Measurements from ENCODE around the gene MXD4.

MXD4 gene

GRCh38 chr4:2272828-2273120, 10.9 kb upstream of the MXD4 start:
- H3K27ac ChIP-seq = no peak overlapping the region
- TF ChIP-seq ZFX (IDR thresholded peaks at IDR 0.05) (no peak), CTCF (conservative IDR thresholded peaks at IDR 0.05) (no peak)

GRCh38 chr4:2272026-2272827, 10.3 kb upstream of the MXD4 start:
- H3K27ac ChIP-seq = no peak overlapping the region
- TF ChIP-seq CTCF (conservative IDR thresholded peaks at IDR 0.05) (no peak), ZFX (IDR thresholded peaks at IDR 0.05) (no peak)

DNA sequence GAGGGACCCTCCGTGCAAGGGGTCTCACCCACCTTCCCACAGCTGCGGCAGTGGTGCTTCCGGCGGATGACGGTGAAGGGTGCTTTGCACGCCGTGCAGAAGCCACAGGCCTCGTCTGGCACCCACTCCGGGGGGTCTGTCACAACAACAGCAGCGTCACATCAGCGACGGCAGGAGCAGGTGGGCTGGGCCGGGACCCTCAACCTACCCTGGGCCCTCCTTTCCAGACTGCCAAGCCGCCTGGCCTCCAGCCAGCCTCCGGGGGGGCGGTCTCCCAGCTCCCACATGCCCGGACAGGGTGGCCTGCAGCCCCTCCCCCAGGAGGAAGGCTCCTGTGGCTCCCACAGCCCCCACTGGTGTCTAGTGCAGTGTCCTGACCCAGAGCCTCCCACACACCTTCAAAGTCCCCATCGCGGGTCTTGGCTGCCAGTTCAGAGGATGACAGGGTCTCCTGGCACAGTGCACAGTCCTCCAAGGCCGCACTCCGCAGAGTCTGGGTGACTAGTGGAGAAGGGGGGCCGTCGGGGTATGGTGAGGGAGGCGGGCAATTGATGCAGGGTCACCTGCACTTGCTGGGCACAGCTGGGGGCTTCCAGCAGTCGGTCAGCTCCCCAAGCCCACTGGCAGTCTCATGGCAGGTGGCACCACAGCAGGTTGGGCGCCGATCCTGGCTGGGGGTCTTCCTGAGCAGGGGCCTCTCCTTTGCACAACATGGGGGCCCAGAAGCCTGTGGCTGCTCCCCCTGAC, 9.5 kb upstream of the MXD4 start:
- H3K27ac ChIP-seq = no peak overlapping the region
- TF ChIP-seq ZFX (IDR thresholded peaks at IDR 0.05) (no peak), CTCF (conservative IDR thresholded peaks at IDR 0.05) (no peak)

- TF ChIP-seq CTCF (conservative IDR thresholded peaks at IDR 0.05) (no peak), ZFX (IDR thresholded peaks at IDR 0.05) (no peak)
- H3K27ac ChIP-seq = no peak overlapping the region
Measured at GRCh38 chr4:2270341-2271165, 8.6 kb upstream of the MXD4 start.

GRCh38 chr4:2269618-2270163, 7.8 kb upstream of the MXD4 start:
- no peak for TF ChIP-seq ZFX (IDR thresholded peaks at IDR 0.05)
- no peak for TF ChIP-seq CTCF (conservative IDR thresholded peaks at IDR 0.05)
- no peak overlapping the region for H3K27ac ChIP-seq

- no peak overlapping the region for H3K27ac ChIP-seq
- TF ChIP-seq CTCF (conservative IDR thresholded peaks at IDR 0.05) (no peak), ZFX (IDR thresholded peaks at IDR 0.05) (no peak)
Measured at GRCh38 chr4:2269206-2269531, 7.3 kb upstream of the MXD4 start.

All from C4-2B (cell line).